Keratinocyte (primary cell): ENCODE results near the gene CGB7. TPM values are rescaled to one million over a fixed set of nuclear protein-coding genes. Genes with fewer than 3 reads are reported as not detected.
A peak's percentile ranks its signal among the peaks of the same experiment; 100 is the strongest.

Experiments
- DNase-seq: peaks from one replicate; pipeline ENCODE4 v3.0.0-alpha.2; 2011; ENCODE audit warnings: low read depth, missing footprints, low spot score
- FAIRE-seq: peaks from 2 replicates; lab custom pipeline; 2011; peaks lifted over from hg19 to GRCh38; lab: Jason Lieb, UNC
- H2AFZ ChIP-seq: 2 replicates; pipeline ENCODE4 v1.6.0; 2012; ENCODE audit warnings: low read length, control low read depth, inconsistent platforms; ENCODE audit not compliant: control insufficient read depth
- H3K27ac ChIP-seq: 2 replicates; pipeline ENCODE4 v1.5.1; 2011; ENCODE audit warnings: low read length; ENCODE audit not compliant: control insufficient read depth, insufficient read depth
- H3K27me3 ChIP-seq: 3 replicates; pipeline ENCODE4 v1.6.0; 2011; ENCODE audit warnings: low read length; ENCODE audit not compliant: control insufficient read depth, insufficient read depth; ENCODE audit errors: extremely low read depth
- H3K36me3 ChIP-seq, 2 experiments: 2 replicates in 1 of 2; 3 replicates in 1 of 2; pipeline ENCODE4 v1.5.1; 2011; ENCODE audit warnings: low read length in 2 of 2, mild to moderate bottlenecking in 1 of 2; ENCODE audit not compliant: control insufficient read depth in 2 of 2, insufficient read depth in 2 of 2; ENCODE audit errors: extremely low read depth in 1 of 2
- H3K4me1 ChIP-seq: 3 replicates; pipeline ENCODE4 v1.5.1; 2011; ENCODE audit warnings: low read length; ENCODE audit not compliant: control insufficient read depth, insufficient read depth; ENCODE audit errors: extremely low read depth
- H3K4me2 ChIP-seq: 3 replicates; pipeline ENCODE4 v1.6.0; 2011; ENCODE audit warnings: low read depth, low read length; ENCODE audit not compliant: control insufficient read depth, insufficient read depth; ENCODE audit errors: extremely low read depth
- H3K4me3 ChIP-seq, 3 experiments: fragments of 200-600 bp in 1 of 3; sonication (generic) in 1 of 3; 2 replicates in 2 of 3; 3 replicates in 1 of 3; pipeline ENCODE4 v1.5.1; 2011 to 2016; ENCODE audit warnings: low read length in 3 of 3, mild to moderate bottlenecking in 3 of 3, control low read depth in 2 of 3, inconsistent platforms in 1 of 3, low read depth in 1 of 3, mixed read lengths in 1 of 3, mixed run types in 1 of 3, moderate library complexity in 1 of 3; ENCODE audit not compliant: control insufficient read depth in 2 of 3, insufficient read depth in 2 of 3; ENCODE audit errors: extremely low read depth in 1 of 3
- H3K79me2 ChIP-seq: 2 replicates; pipeline ENCODE4 v1.6.0; 2012; ENCODE audit warnings: low read length; ENCODE audit not compliant: control insufficient read depth, insufficient read depth
- H3K9ac ChIP-seq: 3 replicates; pipeline ENCODE4 v1.6.0; 2011; ENCODE audit warnings: low read length; ENCODE audit not compliant: control insufficient read depth, insufficient read depth; ENCODE audit errors: extremely low read depth
- H3K9me1 ChIP-seq: 3 replicates; pipeline ENCODE4 v1.6.0; 2011; ENCODE audit warnings: low read length; ENCODE audit not compliant: control insufficient read depth, insufficient read depth; ENCODE audit errors: extremely low read depth
- H3K9me3 ChIP-seq: 2 replicates; pipeline ENCODE4 v1.5.1; 2012; ENCODE audit warnings: low read depth, low read length; ENCODE audit not compliant: control insufficient read depth
- H4K20me1 ChIP-seq: 3 replicates; pipeline ENCODE4 v1.6.0; 2011; ENCODE audit warnings: low read length; ENCODE audit not compliant: control insufficient read depth, insufficient read depth; ENCODE audit errors: extremely low read depth
- EZH2 ChIP-seq: IDR thresholded peaks from one replicate; pipeline ENCODE4 v1.6.1; 2012; ENCODE audit warnings: inconsistent platforms, mild to moderate bottlenecking, low read length, moderate library complexity
- dilution Hi-C: fragments of 300-500 bp; cut with MboI; formaldehyde crosslinking; loops from one replicate; pipeline ENCODE4 v1.7.0; 2020; ENCODE audit warnings: low sequenced_read_pairs; ENCODE audit not compliant: extremely low pct_ligation_motif_present
- polyA plus RNA-seq, 5 experiments: library from polyadenylated mRNA; depleted of rRNA in 3 of 5; stranded (reverse) in 3 of 5; stranded (forward) in 1 of 5; unstranded in 1 of 5; fragments of >200 nt; gene quantifications; 1 replicate in 1 of 5; 2 replicates in 3 of 5; 3 replicates in 1 of 5; pipeline versions ENCODE4 v1.2.1 to v1.2.3, GENCODE V29; 2011 to 2012; ENCODE audit warnings: missing spikeins in 2 of 5, low read depth in 1 of 5, low replicate concordance in 1 of 5
- TF ChIP-seq, protein P1 (sequence below), 3 experiments: IDR thresholded peaks in 1 of 3; conservative IDR thresholded peaks in 1 of 3; optimal IDR thresholded peaks in 1 of 3; 2 replicates in 2 of 3; 3 replicates in 1 of 3; pipeline versions ENCODE3 to v1.5.1; 2011; ENCODE audit warnings: low read length in 3 of 3, mild to moderate bottlenecking in 3 of 3, moderate library complexity in 2 of 3, control low read depth in 1 of 3, inconsistent platforms in 1 of 3; ENCODE audit not compliant: insufficient read depth in 2 of 3; ENCODE audit errors: extremely low read depth in 1 of 3

CGB7 gene
- polyA plus RNA-seq, 1 donor (not counting 4 experiments of a cell fraction or from before 2014, with no cell fraction given): 0.92 TPM

GRCh38 chr19:49091391-49092038, 34.0 kb upstream of the CGB7 start:
- H3K27ac ChIP-seq: no peak overlapping the region
- TF ChIP-seq, protein P1, sequence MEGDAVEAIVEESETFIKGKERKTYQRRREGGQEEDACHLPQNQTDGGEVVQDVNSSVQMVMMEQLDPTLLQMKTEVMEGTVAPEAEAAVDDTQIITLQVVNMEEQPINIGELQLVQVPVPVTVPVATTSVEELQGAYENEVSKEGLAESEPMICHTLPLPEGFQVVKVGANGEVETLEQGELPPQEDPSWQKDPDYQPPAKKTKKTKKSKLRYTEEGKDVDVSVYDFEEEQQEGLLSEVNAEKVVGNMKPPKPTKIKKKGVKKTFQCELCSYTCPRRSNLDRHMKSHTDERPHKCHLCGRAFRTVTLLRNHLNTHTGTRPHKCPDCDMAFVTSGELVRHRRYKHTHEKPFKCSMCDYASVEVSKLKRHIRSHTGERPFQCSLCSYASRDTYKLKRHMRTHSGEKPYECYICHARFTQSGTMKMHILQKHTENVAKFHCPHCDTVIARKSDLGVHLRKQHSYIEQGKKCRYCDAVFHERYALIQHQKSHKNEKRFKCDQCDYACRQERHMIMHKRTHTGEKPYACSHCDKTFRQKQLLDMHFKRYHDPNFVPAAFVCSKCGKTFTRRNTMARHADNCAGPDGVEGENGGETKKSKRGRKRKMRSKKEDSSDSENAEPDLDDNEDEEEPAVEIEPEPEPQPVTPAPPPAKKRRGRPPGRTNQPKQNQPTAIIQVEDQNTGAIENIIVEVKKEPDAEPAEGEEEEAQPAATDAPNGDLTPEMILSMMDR (optimal IDR thresholded peaks at IDR 0.05 in 1 of 3, IDR thresholded peaks at IDR 0.05 in 1 of 3, conservative IDR thresholded peaks at IDR 0.05 in 1 of 3; ENCODE audit: extremely low read depth in 1 of 3, insufficient read depth in 2 of 3, low read length in 3 of 3): no peak
- no peaks in the 10 kb centered on the region for H3K9me1 ChIP-seq
- peaks cover 9% of the 10 kb centered on the region for H3K4me1 ChIP-seq
- H3K9ac ChIP-seq: no peak overlapping the region
- no peaks in the 10 kb centered on the region for H3K9me3 ChIP-seq
- H4K20me1 ChIP-seq: peaks cover 30% of the 10 kb centered on the region
- no peak for FAIRE-seq
- dilution Hi-C loops: no loop called here
- H3K36me3 ChIP-seq: peaks cover 32 to 55% of the 10 kb centered on the region in 2 experiments
- no peak for DNase-seq
- no peak overlapping the region for H2AFZ ChIP-seq
- no peaks in the 10 kb centered on the region for H3K27me3 ChIP-seq
- no peak overlapping the region for H3K4me2 ChIP-seq
- peaks cover 82% of the 10 kb centered on the region for H3K79me2 ChIP-seq
- H3K4me3 ChIP-seq: no peak overlapping the region

- H3K4me1 ChIP-seq: peaks cover 16% of the 10 kb centered on the region
- H3K9ac ChIP-seq: peak overlapping the region; percentile 91
- H3K36me3 ChIP-seq: peaks cover 18 to 31% of the 10 kb centered on the region in 2 experiments
- DNase-seq: no peak
- peak overlapping the region; percentile 39 to 88 (median 75) for H3K4me3 ChIP-seq
- H3K4me2 ChIP-seq: peak overlapping the region; percentile 84
- peaks cover 56% of the 10 kb centered on the region for H3K79me2 ChIP-seq
- H2AFZ ChIP-seq: no peak overlapping the region
- H3K9me1 ChIP-seq: no peaks in the 10 kb centered on the region
- peak overlapping the region; percentile 83 for H3K27ac ChIP-seq
- H3K27me3 ChIP-seq: no peaks in the 10 kb centered on the region
- dilution Hi-C loops: no loop called here
- H3K9me3 ChIP-seq: no peaks in the 10 kb centered on the region
- no peak for FAIRE-seq
- TF ChIP-seq, protein P1 (optimal IDR thresholded peaks at IDR 0.05 in 1 of 3, IDR thresholded peaks at IDR 0.05 in 1 of 3, conservative IDR thresholded peaks at IDR 0.05 in 1 of 3; ENCODE audit: extremely low read depth in 1 of 3, insufficient read depth in 2 of 3, low read length in 3 of 3): no peak
- TF ChIP-seq EZH2: no peak
- H4K20me1 ChIP-seq: peaks cover 23% of the 10 kb centered on the region
Measured at GRCh38 chr19:49086296-49086695, 28.7 kb upstream of the CGB7 start.
